NCI-H82 treated with DMSO at 0.1 percent for 48 hours (cell line): ENCODE data around the gene JMJD1C.

ENCODE experiments used
- DNase-seq: peaks from one replicate; lab custom pipeline; 2025; ENCODE audit not compliant: unreplicated experiment; lab: John Stamatoyannopoulos, UW

JMJD1C gene

GRCh38 chr10:63480237-63480636 is 14.5 kb upstream of the JMJD1C start:
- DNase-seq = no peak

- no peak for DNase-seq
Measured at GRCh38 chr10:63478564-63478963, 12.8 kb upstream of the JMJD1C start.

GRCh38 chr10:63477927-63478326 is 12.2 kb upstream of the JMJD1C start:
- DNase-seq = no peak

- DNase-seq = no peak
Measured at GRCh38 chr10:63474488-63474887, 8.7 kb upstream of the JMJD1C start.

GRCh38 chr10:63470928-63471327 is 5.2 kb upstream of the JMJD1C start:
- DNase-seq = no peak

GRCh38 chr10:63468947-63469346 is 3.2 kb upstream of the JMJD1C start:
- DNase-seq = no peak

GRCh38 chr10:63467841-63468240 is 2.1 kb upstream of the JMJD1C start:
- no peak for DNase-seq

GRCh38 chr10:63466144-63466935 is 563 bp upstream of the JMJD1C start:
- DNase-seq = no peak

GRCh38 chr10:63464402-63465292 is 1.1 kb downstream of the JMJD1C start:
- no peak for DNase-seq

- peak; percentile 13 for DNase-seq
Measured at GRCh38 chr10:63462442-63462841, 3.3 kb downstream of the JMJD1C start.

GRCh38 chr10:63458177-63458576 is 7.6 kb downstream of the JMJD1C start:
- no peak for DNase-seq

- no peak for DNase-seq
Measured at GRCh38 chr10:63457594-63457993, 8.2 kb downstream of the JMJD1C start.

GRCh38 chr10:63456437-63457210 is 9.2 kb downstream of the JMJD1C start:
- DNase-seq = no peak

- DNase-seq = no peak
Measured at GRCh38 chr10:63455507-63455906, 10.3 kb downstream of the JMJD1C start.

- no peak for DNase-seq
Measured at GRCh38 chr10:63454631-63455030, 11.1 kb downstream of the JMJD1C start.

GRCh38 chr10:63452524-63452923 is 13.3 kb downstream of the JMJD1C start:
- DNase-seq = no peak

- no peak for DNase-seq
Measured at GRCh38 chr10:63446716-63447440, 18.9 kb downstream of the JMJD1C start.

GRCh38 chr10:63441404-63441803 is 24.4 kb downstream of the JMJD1C start:
- DNase-seq = no peak

- DNase-seq = no peak
Measured at GRCh38 chr10:63439607-63440006, 26.2 kb downstream of the JMJD1C start.
